Activated CD4-positive, alpha-beta T cell treated with anti-CD3 and anti-CD28 coated beads for 48 hours (primary cell): ENCODE measurements around the gene ARVCF.

Experiments used
- DNase-seq: peaks from one replicate; pipeline ENCODE4 v3.0.0-alpha.2; 2020

ARVCF gene

DNA sequence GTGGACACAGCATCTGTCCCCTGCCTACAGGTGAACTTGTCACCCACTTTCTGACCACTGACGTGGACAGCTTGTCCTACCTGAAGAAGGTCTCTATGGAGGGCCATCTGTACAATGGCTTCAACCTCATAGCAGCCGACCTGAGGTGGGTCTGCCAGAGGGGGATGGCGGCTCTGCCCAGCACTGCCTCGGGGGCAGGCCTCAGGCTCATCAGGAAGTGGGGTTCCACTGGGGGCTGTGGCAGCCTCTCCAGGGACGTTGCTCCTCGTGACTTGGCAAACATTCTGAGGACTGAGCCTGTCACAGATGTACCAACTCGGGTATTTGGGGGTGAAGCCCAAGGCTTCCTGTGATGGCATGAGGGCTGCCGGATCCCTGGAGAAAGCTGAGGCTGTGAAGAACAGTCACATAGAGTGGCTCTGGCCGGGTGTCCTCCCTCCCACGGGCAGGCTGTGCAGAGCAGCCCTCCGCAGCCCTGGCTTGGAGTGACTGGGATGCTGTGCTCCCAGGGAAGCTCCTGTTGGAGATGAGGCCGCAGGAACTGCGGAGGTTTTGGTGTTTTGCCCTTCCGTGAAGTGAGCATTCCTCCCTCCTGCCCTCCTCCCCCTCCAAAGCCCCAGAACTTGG, 36.9 kb upstream of the ARVCF start:
- DNase-seq: no peak

DNA sequence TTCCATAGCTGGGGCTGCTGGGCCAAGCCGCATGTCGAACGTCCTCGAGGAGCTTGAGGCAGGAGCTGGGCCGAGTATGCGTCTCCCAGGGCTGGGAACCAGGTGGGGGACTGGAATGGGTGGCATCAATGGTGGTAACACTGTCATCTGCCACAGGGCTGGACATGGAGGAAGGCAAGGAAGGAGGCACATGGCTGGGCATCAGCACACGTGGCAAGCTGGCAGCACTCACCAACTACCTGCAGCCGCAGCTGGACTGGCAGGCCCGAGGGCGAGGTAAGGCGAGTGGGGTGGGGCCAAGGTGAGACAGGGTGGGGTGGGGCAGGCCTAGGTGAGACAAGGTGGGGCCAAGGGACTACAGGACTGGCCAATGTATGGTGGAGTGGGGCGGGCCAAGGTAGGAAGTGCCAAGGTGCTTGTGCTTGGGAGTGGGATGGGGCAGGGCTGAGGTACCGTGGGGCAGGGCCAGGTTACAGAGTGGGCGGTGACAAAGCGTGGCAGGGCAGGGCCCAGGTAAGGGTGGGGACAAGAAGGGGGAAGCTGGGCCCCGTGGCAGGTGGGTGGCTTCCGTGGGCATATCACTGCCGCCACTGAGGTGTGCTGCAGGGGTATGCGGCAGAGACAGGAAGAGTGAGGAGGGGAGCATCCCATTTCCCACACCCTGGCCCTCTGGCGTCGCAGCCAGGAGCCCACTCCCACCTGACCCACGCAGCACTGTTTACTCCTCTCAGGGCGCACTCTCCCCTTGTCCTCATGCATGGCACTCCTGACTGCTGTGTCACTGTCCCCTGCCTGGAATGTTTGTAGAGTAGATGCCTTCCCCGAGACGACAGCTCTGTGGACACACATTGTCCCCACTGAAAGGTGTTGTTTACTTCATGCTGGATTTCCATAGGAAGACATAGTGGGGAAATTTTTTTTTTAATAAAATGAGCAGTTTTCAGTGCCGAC, 36.0 kb upstream of the ARVCF start:
- DNase-seq: no peak

DNA sequence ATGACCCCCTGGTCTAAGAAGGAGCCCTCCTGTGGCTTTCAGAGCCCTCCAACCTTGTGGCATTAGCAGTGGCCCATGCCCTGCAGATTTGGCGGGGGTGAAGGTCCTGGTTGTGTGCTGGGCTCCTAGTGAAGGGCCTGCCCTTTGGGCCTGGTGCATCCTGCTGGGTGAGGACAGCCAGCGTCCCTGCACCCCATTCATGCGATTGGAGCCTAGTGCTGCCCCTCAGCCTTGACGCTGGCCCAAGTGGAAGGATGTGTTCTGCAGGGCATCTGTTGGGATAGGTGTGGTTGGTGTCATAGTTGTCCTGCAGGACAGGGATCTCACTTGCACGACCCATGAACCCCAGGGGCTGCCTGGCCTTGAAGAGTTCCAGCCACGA, 35.3 kb upstream of the ARVCF start:
- DNase-seq: no peak

DNA sequence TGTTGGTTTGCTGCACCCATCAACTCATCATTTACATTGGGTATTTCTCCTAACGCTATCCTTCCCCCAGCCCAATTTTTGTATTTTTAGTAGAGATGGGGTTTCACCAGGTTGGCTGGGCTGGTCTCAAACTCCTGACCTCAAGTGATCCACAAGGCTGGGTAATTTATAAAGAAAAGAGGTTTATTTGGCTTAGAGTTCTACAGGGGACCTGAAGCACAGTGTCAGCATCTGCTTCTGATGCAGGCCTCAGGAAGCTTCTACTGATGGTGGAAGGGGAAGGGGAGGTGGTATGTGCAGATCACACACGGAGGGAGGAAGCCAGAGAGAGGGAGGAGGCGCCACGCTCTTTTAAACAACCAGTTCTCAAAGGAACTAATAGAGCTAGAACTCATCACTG, 30.1 kb upstream of the ARVCF start:
- no peak for DNase-seq

DNA sequence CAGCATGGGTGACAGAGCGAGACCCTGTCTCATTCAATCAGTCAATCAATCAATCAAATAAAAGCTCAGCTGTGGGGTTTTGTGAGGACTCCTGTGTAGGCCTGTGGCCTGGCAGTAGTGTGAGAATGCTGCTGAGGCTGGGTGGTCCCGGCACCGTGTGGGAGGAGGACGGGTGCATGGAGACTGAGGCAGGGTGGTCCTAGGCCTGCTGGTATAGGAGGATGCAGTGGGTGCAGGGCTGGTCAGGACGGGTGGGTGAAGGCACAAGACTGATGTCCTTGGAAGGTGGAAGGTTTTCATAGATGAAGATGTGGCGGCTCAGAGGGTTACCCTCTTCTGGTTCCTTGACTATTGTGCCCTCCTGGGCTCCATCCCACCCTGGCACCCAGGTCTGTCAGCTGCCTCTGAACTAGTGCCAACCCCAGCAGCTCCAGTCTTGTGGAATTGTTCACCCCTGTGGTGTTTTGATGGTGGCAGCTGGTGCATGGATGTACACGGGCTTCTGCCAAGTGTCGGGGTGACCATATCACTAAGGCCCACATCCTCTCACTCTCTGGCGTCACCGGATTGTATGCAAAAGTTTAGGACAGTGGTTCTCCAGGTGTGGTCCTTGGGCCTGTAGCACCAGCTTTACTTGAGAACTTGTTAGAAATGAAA, 28.0 kb upstream of the ARVCF start:
- no peak for DNase-seq

DNA sequence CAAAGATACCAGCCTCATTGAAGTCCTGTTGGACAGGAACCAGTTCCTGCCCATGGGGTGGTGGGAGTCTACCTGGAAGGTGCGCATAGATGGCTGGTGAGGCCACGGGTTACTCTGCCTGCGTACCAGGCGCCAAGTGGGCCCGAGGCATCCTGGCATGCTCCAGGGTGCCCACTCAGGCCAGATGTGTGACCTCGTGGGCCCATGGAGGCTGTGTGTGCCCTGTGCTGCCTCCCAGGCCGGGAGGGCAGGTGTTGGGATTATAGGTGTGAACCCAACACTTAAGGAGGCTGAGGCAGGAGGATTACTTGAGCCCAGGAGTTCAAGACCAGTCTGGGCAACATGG, 27.3 kb upstream of the ARVCF start:
- DNase-seq: no peak

DNA sequence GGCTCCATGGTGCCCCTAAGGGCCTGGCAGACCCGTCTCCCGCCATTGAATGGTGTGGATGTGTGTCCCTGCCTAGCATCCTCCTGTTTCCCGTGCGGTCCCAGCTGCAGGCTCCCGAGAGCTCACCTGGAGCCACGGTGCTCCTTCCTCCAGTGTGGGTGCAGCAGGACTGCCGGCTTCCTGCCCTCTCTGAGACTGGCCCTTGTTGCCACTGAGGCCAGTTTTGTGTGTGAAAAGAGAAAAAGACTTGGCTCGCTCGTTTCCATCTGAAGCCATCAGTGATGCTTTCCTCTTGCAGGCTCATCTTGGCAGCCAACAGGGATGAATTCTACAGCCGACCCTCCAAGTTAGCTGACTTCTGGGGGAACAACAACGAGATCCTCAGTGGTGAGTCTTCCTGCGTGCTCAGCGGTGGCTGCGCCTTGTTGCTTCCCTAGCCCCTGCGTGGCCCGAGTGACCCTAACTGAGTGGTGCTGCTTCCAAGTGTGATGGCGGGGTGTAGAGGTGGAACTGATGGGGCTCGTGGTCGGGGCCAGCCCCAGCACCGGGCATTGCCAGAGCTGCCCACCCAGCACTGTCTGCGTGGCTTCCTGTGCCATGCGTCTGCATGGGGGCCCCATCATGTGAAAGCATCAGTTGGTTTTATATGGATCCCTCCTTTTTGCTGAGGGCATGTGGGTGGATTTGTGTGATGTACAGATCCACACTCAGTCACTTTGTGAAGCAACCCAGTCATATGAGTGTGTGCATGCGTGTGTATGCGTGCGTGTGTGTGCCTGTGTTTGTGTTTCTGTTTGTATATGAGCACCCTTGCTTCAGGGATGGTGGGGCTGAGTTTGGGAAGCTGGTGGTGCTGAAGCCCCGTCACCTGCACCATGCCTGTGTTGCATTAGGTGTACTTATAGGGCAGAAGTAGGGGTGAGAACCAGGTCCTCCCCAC, 26.7 kb upstream of the ARVCF start:
- no peak for DNase-seq

DNA sequence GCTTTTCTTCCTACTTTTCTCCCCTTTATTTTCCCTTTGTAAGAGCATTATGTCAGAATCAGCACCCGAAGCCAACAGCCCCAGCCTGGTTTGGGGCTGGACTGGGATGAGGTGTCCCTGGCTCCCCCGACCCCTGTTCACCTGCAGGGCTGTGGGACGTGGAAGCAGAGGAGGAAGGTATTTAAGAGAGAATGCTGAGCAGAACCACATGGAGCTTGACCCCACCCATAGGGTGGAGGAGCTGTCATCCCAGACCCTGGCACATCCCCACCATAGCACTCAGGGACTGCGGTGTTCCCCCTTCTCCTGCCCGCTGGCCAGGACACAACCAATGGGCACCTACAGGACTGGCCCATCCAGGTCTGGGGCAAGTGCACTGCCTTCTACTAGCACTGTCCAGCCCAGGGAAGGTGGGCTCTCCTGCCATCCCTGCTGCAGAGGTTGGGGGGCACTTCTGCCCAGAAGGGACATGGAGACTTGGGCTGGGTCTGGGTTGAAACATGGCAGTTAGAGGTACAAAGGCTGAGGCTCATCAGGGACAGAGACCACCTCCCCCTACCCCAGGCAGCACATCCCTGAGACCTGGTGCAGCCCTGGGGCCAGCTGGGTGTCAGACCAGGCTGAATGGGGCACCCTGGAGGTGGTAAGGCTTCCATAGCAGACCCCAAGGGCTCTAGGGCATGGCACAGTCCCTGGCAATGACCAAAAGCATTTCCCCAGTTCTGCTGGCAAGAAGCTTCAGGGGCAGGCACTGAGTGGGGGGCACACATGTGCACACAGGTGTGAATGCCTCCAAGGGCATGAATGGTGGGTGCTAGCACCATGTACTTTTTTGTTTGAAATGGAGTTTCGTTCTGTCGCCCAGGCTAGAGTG, 23.9 kb upstream of the ARVCF start:
- DNase-seq: no peak

DNA sequence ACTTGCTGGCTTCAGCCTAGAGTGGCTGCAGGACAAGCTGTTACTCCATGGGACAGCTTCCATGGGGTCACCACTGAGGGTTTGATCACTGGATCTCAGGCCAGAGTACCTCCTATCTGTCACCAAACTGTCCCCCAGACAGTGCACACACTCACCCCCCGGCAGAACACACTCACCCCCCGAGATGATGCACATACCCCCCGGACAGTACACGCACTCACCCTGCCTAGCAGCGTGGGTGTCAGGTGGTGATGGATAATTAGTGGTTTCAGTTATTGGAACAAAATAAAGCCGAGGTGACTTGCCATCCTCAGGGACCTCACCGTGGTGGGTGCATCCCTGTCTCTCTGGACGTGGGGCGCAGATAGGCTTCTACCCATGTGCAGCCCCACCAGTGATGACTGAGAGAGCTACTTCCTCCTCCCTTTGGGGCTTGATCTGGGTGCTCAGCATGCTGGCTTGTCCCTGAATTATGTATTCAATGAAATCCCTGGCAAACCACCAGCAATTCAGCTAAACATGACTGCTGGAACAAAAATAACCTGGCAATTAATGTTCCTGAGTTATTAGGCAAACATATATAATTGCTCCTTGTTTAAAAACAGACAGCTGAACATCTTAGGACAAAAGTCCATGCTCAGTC, 23.2 kb upstream of the ARVCF start:
- DNase-seq: no peak

DNA sequence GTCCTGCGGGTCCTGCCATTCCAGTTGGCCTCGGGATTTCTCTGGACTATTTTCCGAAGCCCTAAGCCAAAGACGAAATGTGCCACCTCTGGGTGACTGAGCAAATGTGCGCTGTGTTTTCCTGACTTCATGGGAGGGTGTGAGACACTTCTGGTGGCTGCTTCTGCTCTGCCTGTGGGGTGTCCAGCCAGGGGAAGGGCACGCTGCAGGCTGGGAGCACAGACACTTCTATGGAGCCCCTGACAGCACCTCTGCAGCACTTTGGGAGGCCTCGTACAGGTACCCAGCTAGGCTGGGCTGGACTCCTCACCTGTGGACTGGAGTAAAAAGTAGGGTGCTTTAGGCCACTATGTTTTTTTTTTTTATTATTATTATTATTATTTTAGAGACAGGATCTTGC, 22.0 kb upstream of the ARVCF start:
- DNase-seq: no peak

DNA sequence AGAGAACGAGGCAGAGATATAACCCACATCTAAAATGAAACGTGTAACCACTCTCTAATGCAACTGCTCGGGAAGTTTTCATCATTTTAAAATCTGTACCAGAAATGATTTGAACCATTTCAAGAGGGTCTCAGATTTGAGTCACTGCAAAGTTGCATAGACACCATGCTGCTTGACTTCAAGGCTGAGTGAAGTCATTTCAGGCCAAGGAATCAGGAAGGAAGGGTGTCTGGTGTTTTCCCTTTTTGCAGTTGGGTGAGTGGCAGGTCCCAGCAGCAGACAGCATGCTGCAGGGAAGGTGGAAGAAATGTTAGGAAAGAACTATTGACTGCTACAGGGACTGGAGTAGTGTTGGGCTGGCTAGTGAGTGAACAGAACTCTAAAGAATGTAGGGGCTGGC, 20.8 kb upstream of the ARVCF start:
- DNase-seq: peak; percentile 8

DNA sequence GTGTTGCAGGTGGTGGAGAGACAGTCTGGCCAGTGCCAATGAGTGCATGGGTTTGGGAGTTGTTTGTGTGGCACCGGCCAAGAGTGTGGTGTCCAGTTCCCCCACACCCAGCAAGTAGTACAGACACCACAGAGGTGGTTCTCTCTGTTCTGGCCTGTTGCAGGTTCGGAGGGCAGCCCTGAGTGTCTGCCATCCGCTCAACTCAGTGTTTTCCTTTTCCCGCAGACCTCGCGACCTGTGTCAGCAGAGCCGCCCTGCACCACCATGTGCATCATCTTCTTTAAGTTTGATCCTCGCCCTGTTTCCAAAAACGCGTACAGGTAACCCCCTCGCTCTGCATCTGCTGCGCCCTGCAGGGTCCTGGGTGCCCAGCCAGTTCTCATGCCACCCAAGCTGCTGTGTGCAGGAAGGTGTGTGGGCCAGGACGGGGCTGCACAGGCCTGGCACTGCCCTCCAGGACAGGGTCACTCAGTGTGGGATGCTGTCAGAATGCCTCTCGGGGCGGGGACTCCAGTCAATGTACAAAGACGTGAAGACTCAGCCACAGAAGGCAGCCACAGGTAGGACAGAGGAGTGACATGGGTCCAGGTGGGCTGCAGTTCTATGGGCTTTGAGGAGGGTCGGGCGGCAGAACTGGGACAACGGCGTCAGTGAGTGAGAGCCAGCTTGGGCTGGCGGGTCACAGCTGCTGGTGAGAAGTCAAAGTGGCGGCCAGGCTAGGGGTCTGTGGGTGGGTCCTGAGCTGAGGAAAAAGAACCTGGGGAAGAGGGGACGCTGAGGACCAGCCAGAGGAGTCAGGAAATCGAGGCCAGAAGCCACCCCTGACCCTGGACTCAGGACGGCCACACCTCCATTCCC, 20.1 kb upstream of the ARVCF start:
- DNase-seq: no peak

DNA sequence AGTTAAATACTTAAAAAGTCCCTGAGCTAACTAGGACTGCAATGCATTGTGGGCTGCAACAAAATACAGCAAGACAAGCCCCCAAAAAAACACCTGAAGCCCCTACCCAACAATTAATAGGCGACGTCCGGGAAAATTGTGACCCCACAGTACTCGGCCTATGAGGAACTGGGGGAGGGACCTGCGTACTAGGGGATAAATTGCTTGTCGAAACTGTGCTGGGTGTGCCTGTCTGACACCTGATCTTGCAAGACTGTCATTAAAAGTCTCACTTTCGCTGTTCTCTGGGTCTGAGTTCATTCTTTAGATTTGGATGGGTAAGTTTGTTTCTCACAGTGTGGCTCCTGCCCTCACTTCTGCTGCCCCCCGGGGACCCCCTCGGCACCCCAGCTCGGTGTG, 19.5 kb upstream of the ARVCF start:
- no peak for DNase-seq

DNA sequence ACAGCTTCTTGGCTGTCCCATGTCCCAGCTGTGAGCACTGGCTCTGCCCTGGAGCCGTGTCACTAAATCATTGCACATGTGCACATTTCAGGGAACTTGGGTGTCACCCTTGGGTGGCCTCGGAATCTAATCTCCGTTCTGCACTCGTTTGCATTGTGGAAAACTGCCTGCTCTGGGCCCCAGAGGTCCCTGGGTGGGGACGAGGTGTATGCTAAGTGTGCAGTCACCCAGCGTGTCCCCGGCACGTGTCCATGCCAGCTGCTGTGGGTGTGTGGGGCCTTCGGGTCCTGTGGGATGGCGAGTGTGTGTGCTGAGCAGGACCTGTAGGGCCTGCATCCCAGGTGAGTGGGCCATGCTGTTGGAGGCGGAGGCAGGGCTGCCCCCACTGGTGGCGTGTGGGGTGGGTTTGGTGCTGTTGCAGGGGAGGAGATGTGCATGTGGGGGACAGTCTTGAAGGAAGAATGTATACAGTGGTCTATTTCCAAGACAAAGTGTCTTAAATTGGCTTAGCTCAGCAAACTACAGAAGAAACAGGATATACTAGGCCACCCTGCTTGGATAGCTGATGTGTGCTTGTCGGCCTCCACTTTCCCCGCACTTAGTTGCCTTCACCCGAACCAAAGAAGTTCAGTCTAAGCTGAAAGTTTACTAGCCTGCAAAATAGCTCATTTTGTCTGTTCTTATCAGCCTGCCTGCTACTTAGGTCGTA, 18.9 kb upstream of the ARVCF start:
- no peak for DNase-seq

DNA sequence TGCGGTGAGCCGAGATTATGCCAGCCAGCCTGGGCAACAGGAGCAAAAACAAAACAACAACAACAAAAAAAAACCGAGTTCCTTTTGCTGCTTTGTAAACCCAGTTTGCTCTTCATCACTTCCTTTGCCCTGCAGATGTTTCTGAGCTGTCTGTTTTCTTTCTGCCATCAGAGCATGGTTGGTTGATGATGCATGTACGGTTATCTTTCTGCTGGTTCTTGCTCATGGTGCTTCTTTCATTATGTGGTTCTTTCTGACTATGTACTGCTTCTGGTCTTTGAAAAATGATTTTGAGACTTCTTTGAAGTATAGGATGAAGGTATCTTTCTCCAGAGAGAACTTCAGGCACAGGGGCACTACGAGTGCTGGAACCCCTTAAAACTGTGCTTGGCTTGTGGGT, 17.5 kb upstream of the ARVCF start:
- DNase-seq: no peak

DNA sequence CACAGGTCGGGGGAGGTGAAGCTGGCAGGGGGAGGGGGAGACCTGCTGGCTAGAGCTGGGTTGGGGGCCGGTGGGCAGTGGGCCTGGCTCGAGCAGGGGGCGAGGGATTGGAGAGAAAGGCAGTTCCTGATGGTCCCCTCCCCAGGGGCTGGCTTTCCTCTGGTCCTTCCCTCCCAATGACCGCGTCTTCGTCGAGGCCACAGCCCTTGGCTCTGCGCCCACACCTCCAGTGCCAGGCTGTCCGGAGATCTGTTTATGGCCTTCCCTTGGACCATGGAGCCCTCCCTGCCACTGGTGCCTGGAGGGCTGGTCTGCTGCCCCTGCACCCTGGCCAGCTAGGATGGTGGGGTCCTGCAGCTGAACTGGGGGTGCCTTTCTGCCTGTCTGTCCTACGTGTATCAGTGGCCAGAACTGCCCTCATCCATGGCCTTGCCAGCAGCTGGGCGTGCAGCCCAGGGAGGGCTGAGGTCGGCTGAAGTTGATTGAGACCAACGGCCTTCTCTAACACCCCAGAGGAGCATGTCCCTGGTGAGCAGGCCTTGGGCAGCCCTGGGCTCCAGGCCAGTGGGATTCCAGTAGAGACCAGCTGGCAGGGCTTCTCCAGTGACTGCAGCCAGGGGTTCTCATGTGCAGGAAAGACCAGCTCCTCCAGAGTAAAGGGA, 16.6 kb upstream of the ARVCF start:
- no peak for DNase-seq

DNA sequence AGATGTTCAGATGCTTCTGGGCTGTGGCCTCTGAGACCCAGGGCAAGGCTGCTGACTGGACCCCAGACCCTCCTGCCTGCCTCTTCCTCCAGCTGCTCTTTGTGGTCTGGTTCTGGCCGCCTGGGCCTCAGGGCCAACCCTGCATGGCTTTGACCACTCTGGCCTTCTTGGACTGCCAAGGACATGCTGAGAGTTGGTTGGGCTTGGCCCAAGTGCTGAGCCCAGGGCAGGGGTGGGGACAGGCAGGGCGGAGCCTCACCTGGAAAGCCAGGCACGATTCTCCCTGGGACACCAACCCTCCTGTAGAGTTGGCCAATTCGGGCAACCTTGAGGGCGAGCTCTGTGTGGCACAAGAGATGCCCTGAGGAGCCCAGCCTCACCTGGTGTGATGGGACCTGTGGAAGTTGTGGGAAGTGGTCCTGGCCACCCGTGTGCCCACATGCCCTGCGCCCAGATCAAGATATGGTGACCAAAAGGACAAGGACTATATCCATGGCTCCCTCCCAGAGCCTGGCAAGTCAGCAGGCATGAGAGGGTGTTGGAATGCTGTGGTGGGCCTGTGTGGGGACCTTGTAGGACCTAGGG, 15.9 kb upstream of the ARVCF start:
- DNase-seq: no peak

DNA sequence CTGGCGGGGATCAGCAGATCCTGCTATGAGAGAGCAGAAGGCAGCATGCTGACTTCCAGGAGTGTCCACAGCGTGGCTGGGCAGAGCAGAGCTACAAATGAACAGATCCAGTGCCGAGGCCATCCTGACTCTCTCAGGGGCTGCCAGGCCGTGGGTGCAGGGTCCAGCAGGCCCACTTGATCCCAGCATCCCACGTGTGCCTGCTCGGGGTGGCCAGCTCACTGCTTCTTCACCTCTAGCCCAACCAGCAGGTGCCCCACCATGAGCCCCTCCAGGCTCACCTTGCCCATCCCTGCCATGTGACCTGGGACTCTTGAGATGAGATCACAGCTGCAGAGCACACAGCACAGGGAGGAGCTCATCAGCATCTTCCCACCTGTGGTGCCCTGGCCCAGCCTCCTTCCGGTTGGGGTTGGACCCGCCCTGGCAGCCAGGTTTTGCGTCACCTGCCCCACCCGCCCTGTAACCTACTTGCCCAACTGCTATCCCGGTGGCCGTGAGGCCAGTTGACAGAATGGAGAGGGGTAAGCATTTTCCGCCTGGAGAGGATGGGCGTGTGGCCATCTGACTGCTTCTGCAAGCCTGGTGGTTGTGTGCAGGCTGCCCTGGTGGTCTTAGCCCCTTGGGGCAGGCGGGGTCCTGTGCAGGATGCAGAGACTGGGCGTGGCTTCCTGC, 15.2 kb upstream of the ARVCF start:
- DNase-seq: peak; percentile 17
